Upper lobe of left lung (tissue), 6 donors: ENCODE measurements around the gene ACAN. TPM values are rescaled to one million over a fixed set of nuclear protein-coding genes. Genes with fewer than 3 reads are reported as not detected.

Source experiments
- ATAC-seq, 2 donors: fragments of 200-7000 bp; cut with Tn5 transposase; one replicate each; pipeline ENCODE4 v1.9.1; 2022; ENCODE audit warnings: mild to moderate bottlenecking in 2 of 2, moderate library complexity in 2 of 2; ENCODE audit not compliant: low FRiP score in 2 of 2
- DNase-seq, 2 donors: peaks; one replicate each; pipeline ENCODE4 v3.0.0-alpha.2; 2019 to 2020
- H3K27ac ChIP-seq, 4 donors: fragments of 200-600 bp; sonication (generic); one replicate each; pipeline ENCODE4 v1.5.1; 2016 to 2019
- H3K27me3 ChIP-seq, 4 donors: fragments of 200-600 bp; sonication (generic); one replicate each; pipeline ENCODE4 v1.5.1; 2017 to 2019
- H3K36me3 ChIP-seq, 4 donors: fragments of 200-600 bp; sonication (generic); one replicate each; pipeline ENCODE4 v1.5.1; 2016 to 2019
- H3K4me1 ChIP-seq, 4 donors: fragments of 200-600 bp; sonication (generic); one replicate each; pipeline ENCODE4 v1.5.1; 2018 to 2019
- H3K4me3 ChIP-seq, 4 donors: fragments of 200-600 bp; sonication (generic); one replicate each; pipeline ENCODE4 v1.5.1; 2017 to 2019; ENCODE audit warnings: mild to moderate bottlenecking in 2 of 4, moderate library complexity in 1 of 4
- H3K9me3 ChIP-seq, 4 donors: fragments of 200-600 bp; sonication (generic); one replicate each; pipeline ENCODE4 v1.5.1; 2018 to 2019
- EP300 ChIP-seq, 4 donors: sonication (generic); formaldehyde crosslinking; IDR thresholded peaks; one replicate each; pipeline ENCODE4 v1.5.1; 2017; ENCODE audit warnings: antibody characterized with exemption in 4 of 4, control low read depth in 2 of 4
- POLR2A ChIP-seq, 4 donors: fragments of 450-650 bp; IDR thresholded peaks; one replicate each; pipeline ENCODE4 v1.5.1; 2016 to 2017; ENCODE audit warnings: antibody characterized with exemption in 4 of 4, mild to moderate bottlenecking in 2 of 4
- POLR2AphosphoS5 ChIP-seq, 2 donors: sonication (generic); formaldehyde crosslinking; IDR thresholded peaks; one replicate each; pipeline ENCODE4 v1.5.1; 2017; ENCODE audit warnings: antibody characterized with exemption in 2 of 2
- WGBS, 2 donors: methylation state at CpG; one replicate each; pipeline ENCODE4 v1.1.5; 2017 to 2018; 5-methylcytosine and 5-hydroxymethylcytosine counted together
- total RNA-seq, 6 donors: library from RNA; depleted of rRNA in 4 of 6; stranded (reverse); fragments of >200 nt in 4 of 6; gene quantifications; one replicate each; pipeline versions ENCODE4 v1.1.0 to v1.2.1, GENCODE V29; 2016 to 2021
- TF ChIP-seq, protein P1 (sequence below), 6 experiments: fragments of 450-650 bp in 4 of 6; fragments of 200-600 bp in 2 of 6; sonication (generic) in 2 of 6; IDR thresholded peaks; one replicate each; pipeline ENCODE4 v1.5.1; 2016 to 2019; ENCODE audit warnings: antibody characterized with exemption in 6 of 6
- donor health status: DM: no; HTN: no; CAD: no; lungs with moderate emphysema.
- donor health status: DM: no; HTN: yes; CAD: no; lungs with severe emphysema.

Gene ACAN
- total RNA-seq, 6 donors from 2014 or later, result 0.24 to 1.6 (median 0.46) TPM; not detected in 3

DNA sequence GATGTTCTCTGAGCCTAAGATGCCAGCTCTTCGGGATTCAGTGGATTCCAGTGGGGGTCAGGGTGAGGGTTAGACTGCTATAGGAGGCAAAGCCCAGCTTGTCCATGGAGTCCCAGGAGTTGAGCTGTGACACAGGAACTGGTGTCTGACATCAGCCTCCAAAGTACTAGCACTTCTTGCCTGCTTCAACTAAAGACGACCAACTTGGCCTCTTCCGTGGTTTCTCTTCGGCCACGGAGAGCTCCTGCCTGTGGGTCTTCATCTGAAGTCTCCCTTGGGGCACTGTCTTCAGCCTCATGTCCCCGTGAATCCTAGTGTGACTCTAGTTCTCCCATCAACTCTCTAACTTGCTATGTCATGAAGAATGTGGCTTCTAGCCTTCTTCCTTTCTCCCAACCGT, 12.8 kb upstream of the ACAN start:
- no peak for DNase-seq
- ATAC-seq, result no peak
- Histone ChIP-seq H3K4me3 (no peak overlapping the region), H3K4me1 (no peaks in the 10 kb centered on the region), H3K27ac (no peak overlapping the region), H3K36me3 (no peaks in the 10 kb centered on the region), H3K27me3 (no peaks in the 10 kb centered on the region), H3K9me3 (peaks cover 0 to 2% (median 0%) of the 10 kb centered on the region in 4 donors)
- WGBS, 2 donors, result 85 to 95% methylated on average over 7 of the region's 7 CpGs
- TF ChIP-seq POLR2A (IDR thresholded peaks at IDR 0.05) (no peak), POLR2AphosphoS5 (IDR thresholded peaks at IDR 0.05) (no peak), EP300 (IDR thresholded peaks at IDR 0.05) (no peak)
- TF ChIP-seq, protein P1, sequence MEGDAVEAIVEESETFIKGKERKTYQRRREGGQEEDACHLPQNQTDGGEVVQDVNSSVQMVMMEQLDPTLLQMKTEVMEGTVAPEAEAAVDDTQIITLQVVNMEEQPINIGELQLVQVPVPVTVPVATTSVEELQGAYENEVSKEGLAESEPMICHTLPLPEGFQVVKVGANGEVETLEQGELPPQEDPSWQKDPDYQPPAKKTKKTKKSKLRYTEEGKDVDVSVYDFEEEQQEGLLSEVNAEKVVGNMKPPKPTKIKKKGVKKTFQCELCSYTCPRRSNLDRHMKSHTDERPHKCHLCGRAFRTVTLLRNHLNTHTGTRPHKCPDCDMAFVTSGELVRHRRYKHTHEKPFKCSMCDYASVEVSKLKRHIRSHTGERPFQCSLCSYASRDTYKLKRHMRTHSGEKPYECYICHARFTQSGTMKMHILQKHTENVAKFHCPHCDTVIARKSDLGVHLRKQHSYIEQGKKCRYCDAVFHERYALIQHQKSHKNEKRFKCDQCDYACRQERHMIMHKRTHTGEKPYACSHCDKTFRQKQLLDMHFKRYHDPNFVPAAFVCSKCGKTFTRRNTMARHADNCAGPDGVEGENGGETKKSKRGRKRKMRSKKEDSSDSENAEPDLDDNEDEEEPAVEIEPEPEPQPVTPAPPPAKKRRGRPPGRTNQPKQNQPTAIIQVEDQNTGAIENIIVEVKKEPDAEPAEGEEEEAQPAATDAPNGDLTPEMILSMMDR (IDR thresholded peaks at IDR 0.05), result no peak

DNA sequence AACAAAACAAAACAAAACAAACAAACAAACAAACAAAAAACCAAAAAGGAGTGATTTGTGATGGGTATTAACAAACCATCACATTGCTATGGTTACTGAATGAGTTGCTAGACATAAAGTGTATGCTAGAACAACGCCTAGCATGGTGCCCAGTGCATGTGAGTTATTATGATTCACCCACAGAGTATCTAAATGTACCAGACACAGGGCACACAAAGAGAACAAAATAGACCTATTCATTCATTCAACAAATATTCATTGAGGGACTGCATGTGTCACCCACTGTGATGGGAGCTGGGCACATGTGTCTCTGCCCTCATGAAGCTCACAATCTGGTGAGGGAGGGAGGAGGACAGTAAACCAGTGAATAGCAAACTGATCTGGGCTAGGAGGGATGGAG, 11.6 kb upstream of the ACAN start:
- peaks cover 0 to 2% (median 0%) of the 10 kb centered on the region in 4 donors for H3K9me3 ChIP-seq
- no peak overlapping the region for H3K4me3 ChIP-seq
- no peak for TF ChIP-seq EP300 (IDR thresholded peaks at IDR 0.05)
- TF ChIP-seq, protein P1 (IDR thresholded peaks at IDR 0.05), result no peak
- no peak for TF ChIP-seq POLR2A (IDR thresholded peaks at IDR 0.05)
- no peak for TF ChIP-seq POLR2AphosphoS5 (IDR thresholded peaks at IDR 0.05)
- 85 to 86% methylated on average over 1 of the region's 1 CpG for WGBS, 2 donors
- DNase-seq (no peak), ATAC-seq (no peak)
- H3K36me3 ChIP-seq, result no peaks in the 10 kb centered on the region
- H3K4me1 ChIP-seq, result no peaks in the 10 kb centered on the region
- no peaks in the 10 kb centered on the region for H3K27me3 ChIP-seq
- no peak overlapping the region for H3K27ac ChIP-seq

DNA sequence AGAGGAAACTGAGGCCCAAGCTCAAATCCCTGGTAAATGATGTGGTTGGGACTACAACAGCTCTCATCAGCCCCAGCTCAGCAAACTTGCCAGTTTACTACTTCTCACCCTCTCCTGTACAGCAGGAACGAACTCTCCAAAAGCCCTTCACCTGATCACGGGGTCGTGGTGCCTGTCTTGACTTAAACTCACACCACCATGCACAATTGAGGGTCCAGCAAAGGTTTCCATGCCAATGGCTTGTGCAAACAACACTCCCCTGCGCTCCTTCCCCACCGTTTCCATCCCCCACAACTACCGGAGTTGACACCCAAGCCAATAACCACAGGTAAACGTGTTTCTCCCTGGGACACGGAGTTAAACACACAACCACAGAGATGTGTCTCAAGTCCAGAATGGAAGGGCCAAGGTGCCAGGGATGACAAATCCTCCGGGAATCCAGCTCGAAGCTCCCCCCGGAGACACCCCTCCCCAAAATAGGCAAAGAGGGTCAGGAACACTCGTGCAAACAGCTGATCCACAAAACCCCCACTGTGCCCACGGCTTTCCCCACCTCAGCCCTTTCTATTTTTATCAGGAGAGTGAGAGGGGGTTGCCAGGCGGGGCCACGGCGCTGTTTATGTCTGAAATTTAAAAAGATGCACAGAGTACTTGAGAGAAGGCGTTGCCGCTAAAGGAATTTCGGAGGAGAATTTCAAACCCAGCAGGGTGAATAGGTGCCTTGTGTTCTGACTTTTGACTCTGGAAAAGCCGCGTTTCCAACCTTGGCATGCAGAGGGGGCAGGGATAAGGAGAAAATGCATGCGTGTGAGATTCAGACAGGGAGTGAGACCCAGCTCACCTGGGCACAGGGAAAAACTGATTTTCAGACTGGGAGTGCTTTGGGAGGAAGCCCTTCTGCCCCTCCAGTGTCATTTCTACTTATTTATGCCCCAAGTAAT, 10.6 kb upstream of the ACAN start:
- H3K27me3 ChIP-seq, result no peaks in the 10 kb centered on the region
- WGBS, 2 donors, result 29 to 39% methylated on average over 22 of the region's 22 CpGs
- ATAC-seq (no peak), DNase-seq (no peak)
- no peak overlapping the region for H3K27ac ChIP-seq
- H3K4me1 ChIP-seq, result no peaks in the 10 kb centered on the region
- TF ChIP-seq, protein P1 (IDR thresholded peaks at IDR 0.05), result no peak
- TF ChIP-seq EP300 (IDR thresholded peaks at IDR 0.05), result no peak
- TF ChIP-seq POLR2AphosphoS5 (IDR thresholded peaks at IDR 0.05), result no peak
- TF ChIP-seq POLR2A (IDR thresholded peaks at IDR 0.05), result no peak
- no peaks in the 10 kb centered on the region for H3K36me3 ChIP-seq
- H3K4me3 ChIP-seq, result no peak overlapping the region
- H3K9me3 ChIP-seq, result no peaks in the 10 kb centered on the region

DNA sequence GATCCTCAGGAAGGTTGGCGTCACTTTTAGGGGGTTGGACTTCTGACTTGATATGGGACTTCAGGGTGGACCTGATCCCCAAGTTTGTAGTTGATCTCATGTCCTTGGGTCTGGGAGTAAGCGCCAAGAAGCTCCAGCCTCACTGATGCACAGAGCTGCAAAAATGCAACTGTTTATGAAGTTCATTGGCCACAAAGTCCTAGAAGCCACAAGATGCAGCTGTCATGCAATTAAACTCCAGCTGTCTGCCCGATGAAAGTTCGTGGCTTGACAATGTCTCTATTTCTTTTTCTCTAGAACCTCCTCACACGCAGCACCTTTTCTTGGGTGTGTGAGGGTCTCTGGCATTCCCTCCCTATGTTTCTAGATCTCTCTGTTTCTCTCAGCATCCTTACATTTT, 9.2 kb upstream of the ACAN start:
- no peaks in the 10 kb centered on the region for H3K9me3 ChIP-seq
- ATAC-seq (no peak), DNase-seq (no peak)
- no peaks in the 10 kb centered on the region for H3K36me3 ChIP-seq
- 72 to 79% methylated on average over 4 to 5 of the region's 5 CpGs for WGBS, 2 donors
- no peak overlapping the region for H3K27ac ChIP-seq
- no peaks in the 10 kb centered on the region for H3K4me1 ChIP-seq
- no peaks in the 10 kb centered on the region for H3K27me3 ChIP-seq
- no peak overlapping the region for H3K4me3 ChIP-seq
- TF ChIP-seq EP300 (IDR thresholded peaks at IDR 0.05) (no peak), POLR2AphosphoS5 (IDR thresholded peaks at IDR 0.05) (no peak), POLR2A (IDR thresholded peaks at IDR 0.05) (no peak)
- TF ChIP-seq, protein P1 (IDR thresholded peaks at IDR 0.05), result no peak
